ENCODE measurements around the gene POLG2.
A peak's percentile ranks its signal among the peaks of the same experiment; 100 is the strongest.

The POLG2 gene

DNA sequence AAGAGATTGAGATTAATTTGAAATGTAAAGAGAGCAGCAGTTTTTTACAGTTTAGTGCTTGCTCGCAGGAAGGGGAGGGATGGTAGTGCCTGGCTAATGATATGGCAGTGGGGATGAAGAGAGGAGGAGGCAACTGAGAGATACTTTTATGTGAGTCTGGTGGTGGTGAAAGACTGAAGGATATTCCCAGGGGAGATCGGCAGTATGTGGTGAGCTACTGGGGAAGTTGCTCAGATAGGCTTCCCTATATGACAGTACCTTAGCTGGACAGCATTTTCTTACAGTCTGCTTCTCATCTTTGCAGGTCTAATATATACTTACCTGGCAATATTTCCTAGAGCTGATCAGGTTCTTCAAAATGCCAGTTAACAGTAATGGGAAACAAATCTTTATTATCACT lies 18.6 kb upstream of the POLG2 start:
- Mint-ChIP-seq H3K27me3 (no peaks in the 10 kb centered on the region), H3K36me3 (peaks cover 14% of the 10 kb centered on the region), H3K27ac (peak overlapping the region; percentile 15), H3K4me3 (no peak overlapping the region), H3K9me3 (no peaks in the 10 kb centered on the region), H3K4me1 (peaks cover 45% of the 10 kb centered on the region)

DNA sequence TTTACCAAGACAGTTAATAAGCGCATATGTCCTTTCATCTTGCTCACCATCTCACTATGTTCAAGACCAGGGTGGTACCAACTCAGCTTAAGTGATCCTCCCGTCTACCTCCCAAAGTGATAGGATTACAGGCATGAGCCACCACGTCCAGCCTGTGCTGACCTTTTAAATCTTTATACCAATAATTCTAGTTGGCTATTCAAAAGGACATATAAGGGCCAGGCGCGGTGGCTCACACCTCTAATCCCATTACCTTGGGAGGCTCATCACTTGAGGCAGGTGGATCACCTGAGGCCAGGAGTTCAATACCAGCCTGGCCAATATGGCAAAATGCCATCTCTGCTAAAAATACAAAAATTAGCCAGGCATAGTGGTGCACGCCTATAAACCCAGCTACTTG lies 12.3 kb upstream of the POLG2 start:
- Mint-ChIP-seq H3K36me3 (peaks cover 26% of the 10 kb centered on the region), H3K9me3 (no peaks in the 10 kb centered on the region), H3K27me3 (no peaks in the 10 kb centered on the region), H3K4me3 (peak overlapping the region; percentile 73), H3K4me1 (peaks cover 62% of the 10 kb centered on the region), H3K27ac (no peak overlapping the region)

GRCh38 chr17:64508683-64509082 lies 11.8 kb upstream of the POLG2 start:
- H3K4me1 Mint-ChIP-seq, result peaks cover 62% of the 10 kb centered on the region
- no peaks in the 10 kb centered on the region for H3K9me3 Mint-ChIP-seq
- peaks cover 31% of the 10 kb centered on the region for H3K36me3 Mint-ChIP-seq
- H3K27me3 Mint-ChIP-seq, result no peaks in the 10 kb centered on the region
- peak overlapping the region; percentile 95 for H3K4me3 Mint-ChIP-seq
- H3K27ac Mint-ChIP-seq, result no peak overlapping the region

DNA sequence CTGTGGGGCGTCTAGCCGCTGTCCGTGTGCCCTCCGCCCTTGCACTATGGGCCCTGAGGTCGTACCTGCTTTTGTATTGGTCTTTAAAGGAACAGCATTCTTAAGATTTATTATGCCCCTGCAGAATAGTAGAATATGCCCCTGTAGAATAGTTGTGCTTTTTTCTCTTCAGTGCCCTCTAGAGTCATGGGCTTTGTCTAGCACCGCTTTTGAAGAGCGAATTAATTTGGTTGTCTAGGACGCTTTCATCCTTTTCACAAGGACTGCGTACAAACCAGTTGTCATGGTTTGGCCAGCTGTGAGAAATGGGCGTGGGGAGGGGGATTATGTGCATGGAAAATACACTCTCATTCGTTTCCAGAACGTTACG lies 10.5 kb upstream of the POLG2 start:
- peaks cover 67% of the 10 kb centered on the region for H3K4me1 Mint-ChIP-seq
- H3K4me3 Mint-ChIP-seq, result peak overlapping the region; percentile 95
- no peaks in the 10 kb centered on the region for H3K27me3 Mint-ChIP-seq
- peak overlapping the region; percentile 99 for H3K27ac Mint-ChIP-seq
- peaks cover 40% of the 10 kb centered on the region for H3K36me3 Mint-ChIP-seq
- H3K9me3 Mint-ChIP-seq, result no peaks in the 10 kb centered on the region

DNA sequence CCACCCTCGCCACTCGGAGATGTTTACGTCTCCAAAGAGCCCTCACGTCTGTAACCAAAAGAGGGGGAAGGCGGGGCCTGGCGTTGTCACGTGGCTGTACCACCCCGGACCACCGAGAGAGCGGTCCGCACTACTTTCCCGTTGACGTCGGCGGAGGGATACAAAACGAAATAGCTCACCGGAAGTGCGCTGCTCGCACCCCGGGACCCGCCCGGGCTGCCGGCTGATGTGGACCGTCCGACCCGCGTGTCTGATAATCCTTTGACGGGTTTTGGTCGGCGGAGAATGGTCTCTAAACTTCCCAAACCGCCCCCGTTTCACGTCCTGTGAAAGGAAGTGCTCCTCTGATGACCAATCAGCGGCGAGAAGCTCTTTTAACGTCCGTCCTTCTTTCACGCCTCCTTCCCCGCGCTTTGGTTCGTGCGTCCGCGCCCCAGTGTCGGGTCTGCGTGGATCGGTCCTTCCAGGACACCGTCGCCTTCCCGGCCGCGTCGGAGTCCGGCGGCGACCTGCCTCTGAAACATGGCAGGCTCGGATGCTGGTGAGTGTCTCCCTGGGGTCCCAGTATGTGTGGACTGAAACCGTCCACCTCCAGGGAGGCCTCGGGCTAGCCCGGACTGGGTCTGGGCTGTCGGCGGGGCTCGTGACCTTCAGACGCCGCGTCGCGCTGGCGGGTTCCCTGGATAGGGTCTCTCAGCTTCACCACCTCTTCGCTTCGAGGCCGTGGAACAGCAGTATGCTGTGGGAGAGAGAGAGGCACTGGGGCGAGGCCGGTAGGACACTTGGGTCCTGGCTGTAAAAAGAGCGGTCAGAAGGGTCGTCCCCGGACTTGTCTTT lies 9.9 kb upstream of the POLG2 start, which contains the start of gene CEP95:
TSS of gene CEP95 (plus strand) at position 402 of the 837 bp plus-strand sequence. CDS start at position 523, 121 bp downstream.
- H3K27me3 Mint-ChIP-seq, result no peaks in the 10 kb centered on the region
- peak within 1 kb of the TSS; percentile 99 for H3K27ac Mint-ChIP-seq
- H3K4me3 Mint-ChIP-seq, result peak within 1 kb of the TSS; percentile 95
- H3K4me1 Mint-ChIP-seq, result peaks cover 70% of the 10 kb centered on the region
- H3K36me3 Mint-ChIP-seq, result peaks cover 46% of the 10 kb centered on the region
- no peaks in the 10 kb centered on the region for H3K9me3 Mint-ChIP-seq

- H3K9me3 Mint-ChIP-seq, result no peaks in the 10 kb centered on the region
- peak within 1 kb of the TSS; percentile 99 for H3K27ac Mint-ChIP-seq
- H3K27me3 Mint-ChIP-seq, result no peaks in the 10 kb centered on the region
- peaks cover 71% of the 10 kb centered on the region for H3K4me1 Mint-ChIP-seq
- H3K4me3 Mint-ChIP-seq, result peak within 1 kb of the TSS; percentile 95
- H3K36me3 Mint-ChIP-seq, result peaks cover 49% of the 10 kb centered on the region
Measured at GRCh38 chr17:64506201-64506575, 9.3 kb upstream of the POLG2 start, which contains the start of gene DDX5. DDX5 (minus strand) TSS chr17:64506289; CDS start chr17:64506119, 170 bp downstream.

DNA sequence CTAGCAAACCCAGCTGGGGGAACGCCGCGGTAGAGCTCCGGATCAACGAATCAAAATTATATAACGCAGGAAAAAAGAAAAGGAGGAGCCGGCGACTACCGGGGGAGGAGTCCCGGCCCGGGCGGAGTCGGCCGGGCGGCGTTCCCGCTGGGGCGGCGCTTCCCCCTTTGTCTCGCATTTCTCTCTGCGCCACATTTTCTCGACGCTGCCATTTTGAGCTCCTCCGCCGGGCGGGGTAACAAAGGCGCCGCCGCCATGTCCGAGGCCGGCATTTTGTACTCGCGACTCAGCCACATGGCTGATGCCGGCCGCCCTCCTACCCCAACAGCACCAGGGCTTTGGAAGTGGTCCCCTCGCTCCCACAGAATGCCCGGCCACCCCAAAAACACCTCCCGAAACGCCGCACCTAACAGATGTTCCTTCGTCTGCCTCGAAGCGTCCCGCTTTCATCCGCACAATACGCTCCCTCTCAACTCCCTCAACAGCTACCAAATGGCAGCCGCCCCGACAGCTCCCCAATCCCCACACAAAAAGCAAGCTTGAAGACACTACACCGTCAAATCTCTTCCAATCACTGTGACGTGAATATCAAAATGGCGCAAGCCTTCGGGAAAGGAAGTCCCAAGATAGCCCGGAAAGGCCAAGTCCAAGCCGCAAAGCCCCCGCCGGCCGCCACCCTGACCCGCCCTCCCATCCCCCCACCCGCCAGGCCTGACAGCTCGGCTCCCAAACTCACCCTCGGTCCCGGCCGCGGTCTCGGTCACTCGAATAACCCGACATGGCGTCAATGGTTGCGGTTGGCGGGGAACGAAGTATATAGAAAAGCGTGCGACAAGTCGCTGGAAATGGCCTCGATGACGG lies 8.7 kb upstream of the POLG2 start:
- Mint-ChIP-seq H3K4me3 (peak overlapping the region; percentile 95), H3K36me3 (peaks cover 49% of the 10 kb centered on the region), H3K9me3 (no peaks in the 10 kb centered on the region), H3K27me3 (no peaks in the 10 kb centered on the region), H3K4me1 (peaks cover 73% of the 10 kb centered on the region), H3K27ac (peak overlapping the region; percentile 99)

GRCh38 chr17:64504769-64505339 lies 8.0 kb upstream of the POLG2 start:
- Mint-ChIP-seq H3K27me3 (no peaks in the 10 kb centered on the region), H3K9me3 (no peaks in the 10 kb centered on the region), H3K4me1 (peaks cover 75% of the 10 kb centered on the region), H3K4me3 (peak overlapping the region; percentile 95), H3K27ac (peak overlapping the region; percentile 99), H3K36me3 (peaks cover 53% of the 10 kb centered on the region)

DNA sequence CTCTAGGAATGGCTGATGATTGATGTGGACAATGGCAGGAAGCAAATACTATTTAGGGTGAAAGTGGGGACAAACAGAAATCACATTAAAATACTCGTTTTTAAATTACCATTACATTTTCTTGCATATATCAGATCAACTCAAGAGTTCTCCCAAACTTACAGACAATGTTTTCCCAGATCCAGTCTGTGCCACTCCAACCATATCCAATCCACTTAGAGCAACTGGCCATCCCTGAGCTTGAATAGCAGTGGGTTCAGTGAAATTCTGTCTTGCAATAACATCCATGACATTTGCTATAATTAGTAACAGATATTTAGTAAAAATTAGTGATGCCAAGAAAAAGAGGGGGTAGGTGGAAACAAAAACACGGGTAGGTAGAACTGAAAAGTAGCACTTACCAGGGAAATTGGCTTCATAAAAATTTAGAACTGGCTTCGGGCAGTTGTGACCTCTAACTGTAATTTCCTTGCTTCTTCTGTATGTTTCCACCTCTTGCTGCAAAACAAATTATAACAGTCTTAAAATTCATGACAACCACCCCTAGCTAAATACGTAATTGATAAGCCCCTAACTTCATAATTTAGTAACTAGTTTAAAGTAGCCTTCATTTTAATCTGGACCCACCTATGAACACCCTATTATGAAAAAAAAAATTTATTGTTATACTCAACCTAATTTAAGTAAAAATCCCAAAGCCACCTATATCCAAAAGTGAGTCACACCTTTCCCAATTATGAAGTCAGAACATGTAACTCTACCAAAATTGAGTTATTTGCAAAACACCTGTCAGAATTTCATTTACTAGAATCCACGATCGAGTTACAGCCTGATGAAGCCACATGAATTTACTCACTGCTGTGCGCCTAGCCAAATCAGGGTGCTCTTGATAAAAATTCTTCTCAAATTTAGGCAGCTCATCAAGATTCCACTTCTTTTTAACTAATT lies 7.2 kb upstream of the POLG2 start:
- Mint-ChIP-seq H3K4me1 (peaks cover 75% of the 10 kb centered on the region), H3K9me3 (no peaks in the 10 kb centered on the region), H3K27ac (peak overlapping the region; percentile 99), H3K27me3 (no peaks in the 10 kb centered on the region), H3K4me3 (peak overlapping the region; percentile 95), H3K36me3 (peaks cover 57% of the 10 kb centered on the region)

- peak overlapping the region; percentile 91 for H3K27ac Mint-ChIP-seq
- H3K27me3 Mint-ChIP-seq, result no peaks in the 10 kb centered on the region
- H3K9me3 Mint-ChIP-seq, result no peaks in the 10 kb centered on the region
- peaks cover 74% of the 10 kb centered on the region for H3K4me1 Mint-ChIP-seq
- H3K36me3 Mint-ChIP-seq, result peaks cover 61% of the 10 kb centered on the region
- H3K4me3 Mint-ChIP-seq, result peak overlapping the region; percentile 95
Measured at GRCh38 chr17:64503341-64503740, 6.5 kb upstream of the POLG2 start.

DNA sequence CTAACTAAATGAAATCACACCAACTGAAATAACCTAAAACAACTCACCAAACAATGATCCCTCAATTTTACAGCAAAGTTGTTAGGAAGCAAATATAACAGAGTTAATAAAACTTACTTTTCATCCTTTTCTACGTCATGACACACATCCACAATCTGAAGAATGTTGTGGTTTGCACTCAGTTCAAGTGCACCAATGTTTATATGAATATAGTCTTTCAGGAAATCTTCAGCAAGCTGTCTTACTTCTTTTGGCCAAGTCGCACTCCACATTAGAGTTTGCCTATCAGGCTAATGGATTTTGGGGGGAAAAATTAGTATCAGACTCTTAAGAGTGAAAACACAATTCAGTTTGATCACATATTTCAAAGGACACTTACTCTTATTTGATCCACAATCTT lies 6.0 kb upstream of the POLG2 start:
- Mint-ChIP-seq H3K36me3 (peaks cover 64% of the 10 kb centered on the region), H3K27ac (peak overlapping the region; percentile 91), H3K4me3 (peak overlapping the region; percentile 95), H3K27me3 (no peaks in the 10 kb centered on the region), H3K9me3 (no peaks in the 10 kb centered on the region), H3K4me1 (peaks cover 76% of the 10 kb centered on the region)

DNA sequence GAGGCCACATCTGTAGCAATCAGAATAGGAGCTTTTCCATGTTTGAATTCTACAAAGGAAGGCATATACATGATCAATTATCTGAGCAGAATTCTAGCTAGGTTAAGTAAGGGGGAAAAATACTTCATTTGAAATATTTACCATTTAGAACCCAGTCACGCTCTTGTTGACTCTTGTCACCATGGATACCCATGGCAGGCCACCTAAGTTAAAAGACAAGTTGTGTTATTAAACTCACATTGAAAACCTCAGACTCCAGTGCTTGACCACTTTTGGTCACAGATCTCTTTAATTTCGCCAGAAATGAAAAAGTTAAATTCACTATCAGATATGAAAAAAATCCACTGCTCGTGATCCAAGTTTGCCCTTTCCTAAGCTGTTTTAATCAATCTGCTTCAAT lies 5.2 kb upstream of the POLG2 start:
- peaks cover 64% of the 10 kb centered on the region for H3K36me3 Mint-ChIP-seq
- H3K27me3 Mint-ChIP-seq, result no peaks in the 10 kb centered on the region
- no peaks in the 10 kb centered on the region for H3K9me3 Mint-ChIP-seq
- peak overlapping the region; percentile 84 for H3K27ac Mint-ChIP-seq
- H3K4me3 Mint-ChIP-seq, result peak overlapping the region; percentile 95
- H3K4me1 Mint-ChIP-seq, result peaks cover 78% of the 10 kb centered on the region

DNA sequence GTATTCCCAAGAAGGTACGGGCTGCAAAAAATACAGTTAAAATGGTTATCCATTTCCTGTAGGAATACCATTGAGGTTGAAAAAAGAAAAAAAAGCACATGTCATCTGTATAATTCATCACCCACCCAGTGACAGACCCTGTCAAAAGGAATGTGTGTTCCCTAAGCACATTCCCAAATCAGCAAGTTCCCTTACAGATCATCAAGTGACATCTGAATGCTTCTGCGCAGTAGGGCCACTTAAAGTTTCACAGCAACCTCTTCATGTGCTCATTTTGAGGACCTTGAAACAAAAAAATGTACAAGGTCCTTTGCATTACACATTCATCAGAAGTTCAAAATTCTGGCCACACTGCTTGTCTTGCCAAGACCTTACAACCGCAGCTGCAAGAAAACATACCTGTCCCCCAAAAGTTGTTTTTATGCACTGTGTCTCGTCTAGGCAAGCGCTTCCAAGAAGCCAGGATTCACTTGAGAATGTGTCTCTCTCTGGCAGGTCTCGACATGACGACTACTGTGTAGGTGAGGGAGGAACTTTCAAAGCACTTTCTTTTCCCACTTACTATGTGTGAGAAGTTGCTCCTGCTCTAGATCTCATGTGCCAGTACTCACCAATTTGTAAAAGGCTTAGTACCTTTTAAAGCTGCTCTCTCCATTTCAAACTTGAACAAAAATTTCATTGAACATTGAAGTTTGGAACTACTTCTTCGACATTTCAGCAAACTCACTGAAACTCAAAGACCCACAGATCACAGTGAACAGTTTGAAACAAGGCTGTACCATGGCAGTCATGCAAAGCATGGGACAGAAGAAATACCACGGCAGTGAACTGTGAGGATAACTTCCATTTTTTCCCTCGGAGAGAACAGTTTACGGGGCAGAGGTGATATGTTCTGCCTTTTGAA lies 4.3 kb upstream of the POLG2 start:
- peak overlapping the region; percentile 95 for H3K4me3 Mint-ChIP-seq
- H3K27ac Mint-ChIP-seq, result peak overlapping the region; percentile 85
- H3K9me3 Mint-ChIP-seq, result no peaks in the 10 kb centered on the region
- peaks cover 85% of the 10 kb centered on the region for H3K4me1 Mint-ChIP-seq
- H3K27me3 Mint-ChIP-seq, result no peaks in the 10 kb centered on the region
- H3K36me3 Mint-ChIP-seq, result peaks cover 64% of the 10 kb centered on the region

GRCh38 chr17:64500487-64500859 lies 3.6 kb upstream of the POLG2 start:
- Mint-ChIP-seq H3K9me3 (no peaks in the 10 kb centered on the region), H3K36me3 (peaks cover 60% of the 10 kb centered on the region), H3K27me3 (no peaks in the 10 kb centered on the region), H3K27ac (peak overlapping the region; percentile 85), H3K4me1 (peaks cover 91% of the 10 kb centered on the region), H3K4me3 (peak overlapping the region; percentile 95)

Data from activated naive CD4-positive, alpha-beta T cell treated with anti-CD3 and anti-CD28 coated beads, Interleukin-2, amount 50 U/mL, for 24 hours (primary cell).